ENCODE measurements around the gene ASAP2. TPM values are rescaled to one million over a fixed set of nuclear protein-coding genes. Genes with fewer than 3 reads are reported as not detected.

The ASAP2 gene
- total RNA-seq, 1 donor from 2014 or later = 60.7 TPM

DNA sequence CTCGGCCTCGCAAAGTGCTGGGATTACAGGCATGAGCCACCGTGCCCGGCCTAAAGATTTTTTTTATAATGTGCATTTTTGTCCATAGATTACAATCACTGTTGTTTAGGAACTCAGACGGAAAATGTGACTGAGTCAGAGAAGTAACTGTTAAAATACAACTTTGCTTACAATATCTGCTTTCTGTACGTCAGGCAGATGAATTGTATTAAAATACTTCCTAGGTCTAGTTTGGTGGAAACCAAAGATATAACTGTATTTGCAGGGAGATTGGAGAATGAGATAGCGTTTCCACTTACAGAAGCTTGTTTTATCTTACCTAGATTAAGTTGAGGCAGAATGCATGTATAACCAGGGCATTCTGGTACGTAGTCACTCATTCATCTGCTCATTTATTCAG lies 36.7 kb downstream of the ASAP2 start:
- TF ChIP-seq CTCF (IDR thresholded peaks at IDR 0.05) = no peak
- H3K4me1 Mint-ChIP-seq (ENCODE audit: low read depth) = peaks cover 78% of the 10 kb centered on the region
- no peak overlapping the region for H3K4me3 Mint-ChIP-seq (ENCODE audit: unreplicated experiment)
- H3K9me3 Mint-ChIP-seq (ENCODE audit: low read depth) = no peaks in the 10 kb centered on the region
- no peak for DNase-seq (ENCODE audit: low spot score)
- no peaks in the 10 kb centered on the region for H3K27me3 Mint-ChIP-seq (ENCODE audit: low read depth)
- peaks cover 2% of the 10 kb centered on the region for H3K36me3 Mint-ChIP-seq (ENCODE audit: low read depth)
- no peak overlapping the region for H3K27ac Mint-ChIP-seq (ENCODE audit: unreplicated experiment)

GRCh38 chr2:9244985-9245544 lies 38.5 kb downstream of the ASAP2 start:
- peak overlapping the region; percentile 74 for H3K27ac Mint-ChIP-seq (ENCODE audit: unreplicated experiment)
- H3K27me3 Mint-ChIP-seq (ENCODE audit: low read depth) = no peaks in the 10 kb centered on the region
- TF ChIP-seq CTCF (IDR thresholded peaks at IDR 0.05) = no peak
- no peak overlapping the region for H3K4me3 Mint-ChIP-seq (ENCODE audit: unreplicated experiment)
- no peaks in the 10 kb centered on the region for H3K9me3 Mint-ChIP-seq (ENCODE audit: low read depth)
- peaks cover 2% of the 10 kb centered on the region for H3K36me3 Mint-ChIP-seq (ENCODE audit: low read depth)
- H3K4me1 Mint-ChIP-seq (ENCODE audit: low read depth) = peaks cover 85% of the 10 kb centered on the region
- DNase-seq (ENCODE audit: low spot score) = no peak

GRCh38 chr2:9247177-9247576 lies 40.6 kb downstream of the ASAP2 start:
- H3K27me3 Mint-ChIP-seq (ENCODE audit: low read depth) = no peaks in the 10 kb centered on the region
- H3K27ac Mint-ChIP-seq (ENCODE audit: unreplicated experiment) = no peak overlapping the region
- DNase-seq (ENCODE audit: low spot score) = no peak
- peaks cover 87% of the 10 kb centered on the region for H3K4me1 Mint-ChIP-seq (ENCODE audit: low read depth)
- TF ChIP-seq CTCF (IDR thresholded peaks at IDR 0.05) = no peak
- H3K36me3 Mint-ChIP-seq (ENCODE audit: low read depth) = peaks cover 1% of the 10 kb centered on the region
- H3K4me3 Mint-ChIP-seq (ENCODE audit: unreplicated experiment) = no peak overlapping the region
- H3K9me3 Mint-ChIP-seq (ENCODE audit: low read depth) = no peaks in the 10 kb centered on the region

- H3K4me1 Mint-ChIP-seq (ENCODE audit: low read depth) = peaks cover 83% of the 10 kb centered on the region
- H3K27me3 Mint-ChIP-seq (ENCODE audit: low read depth) = no peaks in the 10 kb centered on the region
- no peak for TF ChIP-seq CTCF (IDR thresholded peaks at IDR 0.05)
- no peaks in the 10 kb centered on the region for H3K9me3 Mint-ChIP-seq (ENCODE audit: low read depth)
- H3K36me3 Mint-ChIP-seq (ENCODE audit: low read depth) = peaks cover 1% of the 10 kb centered on the region
- H3K4me3 Mint-ChIP-seq (ENCODE audit: unreplicated experiment) = no peak overlapping the region
- no peak for DNase-seq (ENCODE audit: low spot score)
- H3K27ac Mint-ChIP-seq (ENCODE audit: unreplicated experiment) = peak overlapping the region; percentile 63
Measured at GRCh38 chr2:9247786-9248185, 41.2 kb downstream of the ASAP2 start.

- TF ChIP-seq CTCF (IDR thresholded peaks at IDR 0.05) = no peak
- H3K4me3 Mint-ChIP-seq (ENCODE audit: unreplicated experiment) = no peak overlapping the region
- no peak for DNase-seq (ENCODE audit: low spot score)
- H3K36me3 Mint-ChIP-seq (ENCODE audit: low read depth) = peaks cover 1% of the 10 kb centered on the region
- H3K27ac Mint-ChIP-seq (ENCODE audit: unreplicated experiment) = peak overlapping the region; percentile 96
- H3K4me1 Mint-ChIP-seq (ENCODE audit: low read depth) = peaks cover 80% of the 10 kb centered on the region
- no peaks in the 10 kb centered on the region for H3K27me3 Mint-ChIP-seq (ENCODE audit: low read depth)
- no peaks in the 10 kb centered on the region for H3K9me3 Mint-ChIP-seq (ENCODE audit: low read depth)
Measured at GRCh38 chr2:9248363-9248762, 41.8 kb downstream of the ASAP2 start.

All from chondrocyte (in vitro differentiated cells).